ENCODE measurements around the gene SLC25A52. TPM values are rescaled to one million over a fixed set of nuclear protein-coding genes. Genes with fewer than 3 reads are reported as not detected.
"Not testable (repeated sequence)": the region's sequence is repeated elsewhere in the genome, so short reads cannot be mapped to it uniquely, and the experiment has no call there.

The SLC25A52 gene, protein sequence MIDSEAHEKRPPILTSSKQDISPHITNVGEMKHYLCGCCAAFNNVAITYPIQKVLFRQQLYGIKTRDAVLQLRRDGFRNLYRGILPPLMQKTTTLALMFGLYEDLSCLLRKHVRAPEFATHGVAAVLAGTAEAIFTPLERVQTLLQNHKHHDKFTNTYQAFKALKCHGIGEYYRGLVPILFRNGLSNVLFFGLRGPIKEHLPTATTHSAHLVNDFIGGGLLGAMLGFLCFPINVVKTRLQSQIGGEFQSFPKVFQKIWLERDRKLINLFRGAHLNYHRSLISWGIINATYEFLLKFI
- not detected for total RNA-seq

DNA sequence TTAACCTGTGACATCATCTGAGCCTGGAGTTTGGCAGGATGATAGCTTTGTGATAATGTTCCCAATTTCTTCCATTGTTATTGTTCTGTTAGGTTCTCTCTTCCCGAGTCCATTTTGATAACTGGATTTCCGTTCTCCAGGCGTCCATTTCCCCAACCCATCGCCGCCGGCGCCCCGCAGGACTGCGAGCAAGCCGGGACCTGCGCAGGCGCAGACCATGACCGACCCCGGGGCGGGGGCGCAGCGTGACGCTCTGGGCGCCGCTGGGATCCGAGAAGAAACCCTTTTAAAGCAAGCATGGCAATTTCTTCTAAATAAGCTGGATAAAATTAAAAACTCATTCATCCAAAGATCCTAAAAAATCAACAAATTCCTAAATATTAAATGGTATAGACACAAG lies at the start of gene SLC25A52:
SLC25A52 (minus strand) TSS at position 186 of the 400 bp plus-strand sequence. CDS start 219 bp downstream, outside the sequence.
- H3K27ac ChIP-seq, result no peak within 1 kb of the TSS
- H3K27me3 ChIP-seq, result no peaks in the 10 kb centered on the region
- no peaks in the 10 kb centered on the region for H3K36me3 ChIP-seq
- TF ChIP-seq, protein P1, sequence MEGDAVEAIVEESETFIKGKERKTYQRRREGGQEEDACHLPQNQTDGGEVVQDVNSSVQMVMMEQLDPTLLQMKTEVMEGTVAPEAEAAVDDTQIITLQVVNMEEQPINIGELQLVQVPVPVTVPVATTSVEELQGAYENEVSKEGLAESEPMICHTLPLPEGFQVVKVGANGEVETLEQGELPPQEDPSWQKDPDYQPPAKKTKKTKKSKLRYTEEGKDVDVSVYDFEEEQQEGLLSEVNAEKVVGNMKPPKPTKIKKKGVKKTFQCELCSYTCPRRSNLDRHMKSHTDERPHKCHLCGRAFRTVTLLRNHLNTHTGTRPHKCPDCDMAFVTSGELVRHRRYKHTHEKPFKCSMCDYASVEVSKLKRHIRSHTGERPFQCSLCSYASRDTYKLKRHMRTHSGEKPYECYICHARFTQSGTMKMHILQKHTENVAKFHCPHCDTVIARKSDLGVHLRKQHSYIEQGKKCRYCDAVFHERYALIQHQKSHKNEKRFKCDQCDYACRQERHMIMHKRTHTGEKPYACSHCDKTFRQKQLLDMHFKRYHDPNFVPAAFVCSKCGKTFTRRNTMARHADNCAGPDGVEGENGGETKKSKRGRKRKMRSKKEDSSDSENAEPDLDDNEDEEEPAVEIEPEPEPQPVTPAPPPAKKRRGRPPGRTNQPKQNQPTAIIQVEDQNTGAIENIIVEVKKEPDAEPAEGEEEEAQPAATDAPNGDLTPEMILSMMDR (IDR thresholded peaks at IDR 0.05), result no peak
- TF ChIP-seq POLR2A (IDR thresholded peaks at IDR 0.05), result no peak
- intact Hi-C loops (cut with DNase I), result no loop called here
- no peaks in the 10 kb centered on the region for H3K4me1 ChIP-seq
- 76 to 78% methylated on average over 3 to 16 of the region's 21 CpGs for WGBS, 2 donors
- no peak within 1 kb of the TSS for H3K4me3 ChIP-seq
- H3K9me3 ChIP-seq, result no peaks in the 10 kb centered on the region
- DNase-seq, result no peak

DNA sequence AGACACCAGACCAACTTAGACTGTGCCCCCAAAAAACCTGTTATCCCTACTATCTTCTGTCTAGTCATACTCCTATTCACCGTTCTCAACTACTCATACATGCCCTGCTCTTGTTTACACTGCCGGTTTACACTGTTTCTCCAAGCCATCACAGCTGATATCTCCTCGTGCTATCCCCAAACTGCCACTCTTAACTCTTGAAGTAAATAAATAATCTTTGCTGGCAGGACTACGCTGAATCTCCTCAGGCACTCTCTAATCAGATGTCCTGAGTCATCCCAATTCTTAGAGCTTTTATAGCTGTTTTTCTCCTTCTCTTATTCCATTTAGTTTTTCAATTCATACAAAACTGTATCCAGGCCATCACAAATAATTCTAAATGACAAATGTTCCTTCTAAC lies 48.4 kb upstream of the SLC25A52 start:
- H3K4me3 ChIP-seq; H3K36me3 ChIP-seq; intact Hi-C loops (cut with DNase I); H3K27ac ChIP-seq; DNase-seq; H3K27me3 ChIP-seq; H3K9me3 ChIP-seq: not testable (repeated sequence)
- H3K4me1 ChIP-seq, result peaks cover 0 to 14% (median 0%) of the 10 kb centered on the region in 3 donors
- 68 to 70% methylated on average over 4 of the region's 4 CpGs for WGBS, 2 donors

DNA sequence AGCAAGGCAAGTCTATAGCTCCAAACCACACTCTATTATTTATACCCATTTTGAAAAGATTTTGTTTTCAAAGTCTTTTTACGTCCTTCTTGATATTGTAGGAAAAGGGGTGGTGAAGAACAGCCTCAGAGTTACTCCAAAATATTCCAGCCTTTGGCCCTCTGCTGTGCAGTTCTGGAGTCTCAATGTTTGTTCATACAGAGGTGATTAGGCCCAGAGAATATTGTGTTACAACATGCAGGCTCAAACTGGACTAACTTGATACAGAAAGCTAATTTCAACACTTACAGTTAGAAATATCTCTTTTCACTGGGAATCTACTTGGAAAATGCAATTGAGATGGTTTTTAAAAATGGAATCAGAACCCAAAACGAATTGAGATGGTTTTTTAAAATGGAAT lies 40.4 kb upstream of the SLC25A52 start:
- Histone ChIP-seq H3K9me3 (no peaks in the 10 kb centered on the region), H3K27me3 (no peaks in the 10 kb centered on the region), H3K4me3 (no peak overlapping the region), H3K36me3 (no peaks in the 10 kb centered on the region), H3K4me1 (peaks cover 0 to 15% (median 0%) of the 10 kb centered on the region in 3 donors), H3K27ac (no peak overlapping the region)
- intact Hi-C loops (cut with DNase I), result no loop called here
- TF ChIP-seq POLR2A (IDR thresholded peaks at IDR 0.05), result no peak
- TF ChIP-seq, protein P1 (IDR thresholded peaks at IDR 0.05), result peak in 1 of 6 experiments; percentile 10
- 38 to 51% methylated on average over 2 of the region's 2 CpGs for WGBS, 2 donors
- no peak for DNase-seq

DNA sequence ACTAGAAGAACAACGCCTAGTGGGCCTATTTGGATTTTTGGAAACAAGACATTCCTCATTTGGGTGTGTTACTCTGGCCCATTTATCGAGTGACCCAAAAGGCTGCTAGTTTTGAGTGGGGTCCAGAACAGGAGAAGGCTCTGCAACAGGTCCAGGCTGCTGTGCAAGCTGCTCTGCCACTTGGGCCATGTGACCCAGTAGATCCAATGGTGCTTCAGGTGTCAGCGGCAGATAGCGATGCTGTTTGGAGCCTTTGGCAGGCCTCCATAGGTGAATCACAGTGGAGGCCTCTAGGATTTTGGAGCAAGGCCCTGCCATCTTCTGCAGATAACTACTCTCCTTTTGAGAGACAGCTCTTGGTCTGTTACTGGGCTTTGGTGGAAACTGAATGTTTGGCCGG lies 38.6 kb upstream of the SLC25A52 start:
- H3K4me3 ChIP-seq; H3K27ac ChIP-seq; H3K9me3 ChIP-seq; H3K36me3 ChIP-seq; DNase-seq; H3K27me3 ChIP-seq; intact Hi-C loops (cut with DNase I): not testable (repeated sequence)
- H3K4me1 ChIP-seq, result peaks cover 0 to 15% (median 0%) of the 10 kb centered on the region in 3 donors
- WGBS, 2 donors, result 66 to 81% methylated on average over 2 of the region's 5 CpGs

DNA sequence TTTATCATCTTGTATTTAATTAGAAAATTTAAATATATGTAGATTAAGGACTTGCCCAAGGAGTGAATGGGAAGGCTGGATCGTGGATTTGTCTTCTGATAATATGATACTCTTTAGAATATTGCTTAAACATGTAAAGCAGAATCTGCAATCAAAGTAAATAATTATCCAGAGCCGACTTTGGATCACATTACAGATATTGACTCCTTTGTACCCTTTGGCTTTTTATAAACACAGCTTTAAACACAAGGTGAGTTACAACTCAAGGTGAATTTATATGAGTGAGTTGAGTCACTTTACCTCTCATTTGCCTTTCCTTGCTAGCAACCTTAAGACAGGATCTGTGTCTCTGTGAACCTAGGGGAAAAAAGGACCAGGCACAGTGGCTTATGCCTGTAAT lies 37.7 kb upstream of the SLC25A52 start:
- intact Hi-C loops (cut with DNase I), result no loop called here
- Histone ChIP-seq H3K9me3 (no peaks in the 10 kb centered on the region), H3K4me1 (peaks cover 0 to 15% (median 0%) of the 10 kb centered on the region in 3 donors), H3K27me3 (no peaks in the 10 kb centered on the region), H3K27ac (no peak overlapping the region), H3K4me3 (no peak overlapping the region), H3K36me3 (no peaks in the 10 kb centered on the region)
- WGBS, 2 donors, result 32 to 54% methylated on average over 2 of the region's 2 CpGs
- no peak for DNase-seq
- TF ChIP-seq, protein P1 (IDR thresholded peaks at IDR 0.05), result no peak
- no peak for TF ChIP-seq POLR2A (IDR thresholded peaks at IDR 0.05)

DNA sequence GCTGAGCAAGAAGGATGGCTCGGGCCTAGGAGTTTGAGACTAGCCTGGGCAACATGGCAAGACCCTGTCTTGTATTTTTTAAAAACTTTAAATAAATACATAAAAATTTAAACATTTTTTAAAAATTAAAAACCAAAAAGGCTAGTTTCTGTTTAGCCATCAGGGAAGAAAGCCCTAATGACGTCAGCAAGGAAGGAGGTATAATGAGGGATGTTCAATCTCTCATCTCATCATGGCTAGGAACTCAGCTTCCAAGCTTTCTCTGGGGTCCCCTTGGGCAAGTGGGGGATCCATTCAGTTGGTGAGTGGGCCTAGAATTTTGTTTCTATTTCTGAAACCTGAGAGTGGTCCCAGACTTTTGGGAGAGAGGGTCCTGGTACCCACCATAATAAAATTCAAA lies 35.1 kb upstream of the SLC25A52 start:
- no peaks in the 10 kb centered on the region for H3K36me3 ChIP-seq
- DNase-seq, result no peak
- no peaks in the 10 kb centered on the region for H3K27me3 ChIP-seq
- H3K27ac ChIP-seq, result no peak overlapping the region
- no peaks in the 10 kb centered on the region for H3K9me3 ChIP-seq
- 85 to 86% methylated on average over 2 of the region's 2 CpGs for WGBS, 2 donors
- no peak overlapping the region for H3K4me3 ChIP-seq
- intact Hi-C loops (cut with DNase I), result no loop called here
- H3K4me1 ChIP-seq, result peaks cover 0 to 5% (median 0%) of the 10 kb centered on the region in 3 donors
- TF ChIP-seq, protein P1 (IDR thresholded peaks at IDR 0.05), result no peak
- TF ChIP-seq POLR2A (IDR thresholded peaks at IDR 0.05), result no peak

Measured in esophagus squamous epithelium (tissue), 5 donors.